ENCODE measurements around the gene HOXB13.

Gene HOXB13

DNA sequence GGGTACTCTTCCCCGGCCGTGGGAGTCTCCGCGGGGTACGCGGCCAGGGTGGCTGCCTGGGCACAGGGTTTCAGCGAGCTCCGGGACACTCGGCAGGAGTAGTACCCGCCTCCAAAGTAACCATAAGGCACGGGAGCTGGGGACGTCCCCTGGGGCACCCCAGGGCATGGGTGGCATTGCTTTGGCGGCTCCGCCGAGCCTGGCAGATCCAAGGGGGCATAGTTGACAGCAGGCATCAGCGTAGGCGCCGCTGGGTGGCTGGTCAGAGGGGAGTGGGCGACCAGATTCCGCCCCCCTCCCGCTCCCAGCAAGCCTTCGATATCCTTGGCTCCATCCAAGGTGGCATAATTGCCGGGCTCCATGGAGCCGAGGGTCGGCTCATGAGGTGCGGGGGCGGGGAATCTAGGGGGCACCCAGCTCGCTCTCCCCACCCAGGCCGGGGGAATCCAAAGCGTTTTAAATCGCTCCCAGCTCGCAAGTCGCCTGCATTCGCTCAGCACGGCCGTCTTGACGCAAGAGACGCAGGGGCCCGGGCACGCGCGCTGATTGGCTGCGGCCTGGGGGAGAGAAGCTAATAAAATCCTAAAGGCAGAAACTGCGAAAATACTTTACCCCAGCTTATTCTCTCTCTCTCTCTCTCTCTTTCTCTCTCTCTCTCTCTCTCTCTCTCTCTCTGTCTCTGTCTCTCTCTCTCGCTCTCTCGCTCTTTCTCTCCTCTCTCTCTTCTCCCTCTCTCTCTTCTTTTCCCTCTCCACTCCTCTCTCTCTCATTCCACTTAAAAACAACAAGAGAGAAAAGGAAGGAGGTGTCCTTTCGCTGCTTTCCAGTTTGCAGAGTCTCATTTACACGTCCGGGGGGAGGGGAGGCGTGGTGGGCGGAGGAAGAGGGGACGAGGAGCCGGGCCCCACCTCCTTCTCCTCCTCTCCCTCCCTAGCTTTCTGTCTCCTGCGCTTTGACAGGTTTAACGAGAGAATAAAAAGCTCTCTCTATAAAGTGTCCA, at the start of gene HOXB13:
HOXB13 (minus strand) TSS at position 519 of the 1,000 bp plus-strand sequence; CDS start at position 362, 157 bp downstream.
- peak; percentile 51 for DNase-seq

DNA sequence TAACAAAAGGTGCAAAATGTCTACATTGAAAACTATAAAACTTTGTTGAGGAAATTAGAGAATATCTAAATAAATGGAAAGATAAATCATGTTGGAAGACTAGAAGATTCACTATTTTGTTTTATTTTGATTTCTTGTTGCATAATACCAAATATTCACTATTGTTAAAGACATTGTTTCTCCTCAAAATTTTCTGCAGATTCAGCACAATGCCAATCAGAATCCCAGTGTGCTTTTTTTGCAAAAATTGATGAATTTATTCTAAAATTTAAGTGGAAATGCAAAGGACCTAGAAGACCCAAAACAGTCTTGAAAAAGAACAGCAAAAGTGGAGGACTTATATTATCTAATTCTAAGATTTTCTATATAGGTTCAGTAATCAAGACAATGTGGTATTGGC, 48.1 kb upstream of the HOXB13 start:
- no peak for DNase-seq

DNA sequence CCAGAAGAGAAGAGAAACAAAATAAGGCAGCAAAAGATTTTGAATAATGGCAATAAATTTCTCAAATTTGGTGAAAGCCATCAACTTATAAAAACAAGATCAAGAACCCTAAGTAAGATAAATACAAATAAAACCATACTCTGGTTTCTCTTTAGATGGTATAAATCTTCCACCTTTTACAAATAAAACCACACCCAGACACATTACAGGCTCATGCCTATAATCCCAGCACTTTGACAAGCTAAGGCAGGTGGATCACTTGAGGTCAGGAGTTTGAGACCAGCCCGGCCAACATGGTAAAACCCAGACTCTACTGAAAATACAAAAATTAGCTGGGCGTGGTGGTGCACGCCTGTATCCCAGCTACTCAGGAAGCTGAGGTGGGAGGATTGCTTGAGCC, 44.7 kb upstream of the HOXB13 start:
- DNase-seq: no peak

DNA sequence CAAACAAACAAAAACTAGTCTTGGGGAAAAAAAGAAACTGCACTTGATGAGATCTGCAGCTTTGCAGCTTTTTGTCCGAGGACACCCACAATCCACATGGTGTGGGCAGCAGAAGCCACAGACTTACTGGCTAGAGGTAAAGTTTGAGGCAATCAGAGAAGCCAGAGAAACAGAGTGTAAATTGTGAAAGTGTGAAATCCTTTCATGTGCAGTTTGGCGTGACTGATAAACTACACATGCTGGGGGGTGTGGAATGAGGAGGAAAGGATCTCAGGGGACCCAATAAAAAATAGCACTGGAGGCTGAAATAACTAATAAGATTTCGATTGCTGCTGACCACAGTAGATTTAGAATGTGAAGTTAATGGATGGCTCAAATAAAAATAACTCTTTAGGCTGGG, 42.4 kb upstream of the HOXB13 start:
- no peak for DNase-seq

DNA sequence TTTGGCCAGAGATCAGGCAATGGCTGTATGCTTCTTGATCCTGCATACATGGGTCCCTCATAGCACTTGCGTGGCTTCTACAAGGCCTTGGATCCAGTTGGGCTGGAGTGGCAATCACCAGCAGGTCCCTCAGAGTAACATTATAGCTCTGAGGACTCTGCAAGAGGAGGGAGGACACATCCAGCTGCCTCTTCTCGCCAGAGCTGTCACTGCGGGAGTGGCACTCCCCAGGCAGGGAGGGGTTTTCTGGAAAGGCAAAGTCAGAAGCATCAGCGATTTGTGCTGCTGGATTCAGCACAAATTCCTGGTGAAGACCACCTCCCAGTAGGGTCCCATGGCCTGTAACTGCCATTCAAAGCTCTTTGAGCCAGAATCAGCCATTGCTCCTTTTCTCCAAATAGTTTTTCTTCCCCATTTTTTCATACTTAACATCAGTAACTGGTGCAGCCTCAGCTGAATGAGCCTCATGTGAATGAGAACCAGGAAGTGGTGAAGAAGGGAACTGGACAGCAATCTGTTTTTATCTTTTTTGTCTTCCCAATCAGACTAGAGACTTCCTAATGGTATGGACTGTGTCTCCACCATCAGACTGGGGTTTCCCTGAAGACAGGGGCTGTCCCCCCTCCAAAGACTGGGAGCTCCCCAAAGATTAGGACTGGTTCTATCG, 40.6 kb upstream of the HOXB13 start:
- DNase-seq: no peak

DNA sequence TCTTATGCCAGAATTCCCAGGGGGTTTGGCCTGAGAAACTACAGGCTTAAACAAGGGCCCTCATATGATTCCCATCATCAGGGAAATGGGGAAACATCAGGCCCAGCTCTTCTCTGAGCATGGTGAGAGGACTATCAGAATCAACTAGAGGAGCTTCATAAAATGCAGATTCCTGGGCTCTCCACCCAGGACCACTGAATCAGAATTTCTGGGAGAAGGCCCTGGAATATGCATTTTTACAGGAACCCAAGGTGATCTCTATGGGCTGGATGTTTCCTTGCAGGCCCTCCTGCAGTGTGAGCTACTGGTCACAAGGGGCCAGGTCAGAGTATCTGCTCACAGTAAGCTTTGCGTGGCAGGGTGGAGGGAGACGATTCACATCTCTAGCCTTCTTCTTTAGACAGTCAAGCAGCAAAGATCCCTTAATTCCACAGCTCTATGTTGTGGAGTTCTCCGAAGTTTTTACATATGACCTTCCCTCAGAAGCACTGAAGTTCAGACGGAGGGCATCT, 38.8 kb upstream of the HOXB13 start:
- no peak for DNase-seq

DNA sequence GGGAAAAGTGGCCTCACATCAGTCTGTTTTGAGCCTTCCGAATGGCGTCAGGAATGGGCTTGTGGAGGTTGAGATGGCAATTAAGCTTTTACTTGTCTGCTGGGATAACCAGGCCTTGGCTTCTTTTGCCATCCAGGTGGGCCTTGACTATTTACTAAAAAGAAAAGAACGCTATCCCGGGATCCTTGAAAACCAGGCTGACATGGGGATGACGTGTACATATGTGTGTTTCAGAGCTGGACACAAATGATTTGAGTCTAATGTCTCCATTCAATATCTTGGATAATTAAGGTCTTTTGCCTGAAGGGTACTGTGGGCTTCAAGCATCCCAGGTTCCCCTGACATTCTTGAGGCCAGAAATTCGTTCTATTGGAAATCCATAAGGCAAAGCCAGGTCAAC, 32.6 kb upstream of the HOXB13 start:
- no peak for DNase-seq

DNA sequence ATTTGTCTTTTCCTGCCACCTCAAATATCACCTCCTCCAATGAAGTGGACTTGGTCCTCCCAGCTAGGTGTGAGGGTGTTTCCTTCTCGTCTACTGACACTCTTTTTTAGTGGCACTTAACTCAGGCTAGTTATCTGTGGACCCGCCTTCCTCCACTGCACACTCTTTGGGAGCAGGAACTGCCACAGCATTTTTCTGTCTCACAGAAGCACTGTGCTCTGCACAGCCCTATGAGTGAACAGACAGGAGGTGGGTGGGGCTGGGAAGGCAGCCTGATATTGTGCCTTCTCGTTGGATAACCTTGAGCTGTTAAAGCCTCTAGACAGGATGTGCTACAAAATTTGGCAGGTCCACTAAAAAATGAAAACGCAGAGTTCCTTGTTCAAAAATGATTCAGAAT, 31.9 kb upstream of the HOXB13 start:
- no peak for DNase-seq

DNA sequence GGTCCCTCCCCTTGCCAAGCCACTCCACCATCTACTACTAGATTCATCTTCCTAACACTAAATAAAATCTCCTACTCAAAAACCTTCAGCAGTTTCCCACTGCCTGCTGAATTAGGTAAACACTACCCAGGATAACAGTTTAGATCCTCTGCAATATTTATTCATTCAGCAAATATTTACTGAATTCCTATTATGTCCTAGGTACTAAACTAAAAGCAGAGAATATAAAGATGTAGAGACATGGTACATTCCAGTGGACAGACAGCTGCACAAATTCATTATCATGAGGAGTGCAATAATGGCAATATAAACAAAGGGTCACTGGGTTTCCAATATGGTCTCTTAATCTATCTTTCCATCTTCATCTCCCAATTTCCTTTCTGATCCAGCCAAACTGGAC, 30.7 kb upstream of the HOXB13 start:
- no peak for DNase-seq

DNA sequence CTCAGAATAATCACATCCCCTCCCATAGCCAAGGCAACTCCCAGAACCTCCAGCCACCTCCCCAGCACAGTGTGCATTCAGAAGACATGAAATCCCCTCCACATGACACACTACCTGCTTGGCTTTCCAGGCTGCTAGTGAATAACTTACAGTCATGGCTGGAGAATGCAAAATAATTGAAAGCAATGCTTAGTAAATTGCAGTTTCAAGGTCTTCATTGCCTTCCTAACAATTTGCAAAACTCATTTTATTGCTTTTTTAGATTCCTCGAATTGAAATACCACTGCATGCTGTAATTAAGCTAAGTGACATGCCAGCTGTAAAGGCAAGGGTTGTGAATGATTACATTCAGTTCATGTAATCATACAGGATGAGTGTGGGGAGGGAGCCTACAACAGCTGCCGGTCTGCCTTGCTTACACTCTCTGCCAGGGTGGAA, 29.0 kb upstream of the HOXB13 start:
- no peak for DNase-seq

DNA sequence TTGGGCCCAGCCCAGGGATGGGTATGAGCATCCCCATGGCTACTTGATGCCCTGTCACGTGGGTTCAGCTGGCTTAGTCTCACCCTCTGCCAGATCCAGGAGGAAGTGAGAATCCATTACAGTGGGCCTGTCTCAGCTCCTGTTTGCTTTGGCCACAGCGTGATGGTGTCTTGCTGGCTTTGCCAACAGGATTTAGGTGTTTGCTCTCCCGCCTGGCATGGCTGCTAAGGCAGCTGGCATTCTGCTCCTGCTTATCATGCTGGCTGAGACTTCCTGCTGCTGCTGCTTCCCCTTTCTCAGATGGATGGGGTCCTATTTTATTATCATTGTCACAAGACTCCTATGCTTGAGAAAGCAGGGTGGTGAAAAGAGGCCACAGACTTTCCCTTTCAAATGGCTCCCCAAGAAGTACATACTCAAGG, 28.3 kb upstream of the HOXB13 start:
- DNase-seq: no peak

DNA sequence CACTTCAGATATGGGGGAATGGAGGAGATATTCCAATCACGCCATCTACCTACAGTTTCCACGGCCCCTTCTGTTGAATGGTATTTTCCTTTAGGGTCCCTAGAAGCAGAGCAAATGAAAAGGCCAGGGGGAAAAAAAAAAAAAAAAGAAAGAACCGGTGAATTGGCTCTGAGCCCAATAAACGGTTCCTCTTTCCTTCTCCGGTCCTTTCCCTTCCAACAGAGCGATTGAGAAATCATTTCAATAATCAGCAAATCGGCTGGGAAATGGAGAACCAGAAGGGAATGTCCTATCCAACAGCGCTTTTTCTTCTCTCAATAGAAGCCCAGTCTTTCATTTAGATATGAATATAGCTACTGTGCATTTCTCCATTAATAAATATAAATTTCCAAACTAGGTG, 26.8 kb upstream of the HOXB13 start:
- DNase-seq: no peak

DNA sequence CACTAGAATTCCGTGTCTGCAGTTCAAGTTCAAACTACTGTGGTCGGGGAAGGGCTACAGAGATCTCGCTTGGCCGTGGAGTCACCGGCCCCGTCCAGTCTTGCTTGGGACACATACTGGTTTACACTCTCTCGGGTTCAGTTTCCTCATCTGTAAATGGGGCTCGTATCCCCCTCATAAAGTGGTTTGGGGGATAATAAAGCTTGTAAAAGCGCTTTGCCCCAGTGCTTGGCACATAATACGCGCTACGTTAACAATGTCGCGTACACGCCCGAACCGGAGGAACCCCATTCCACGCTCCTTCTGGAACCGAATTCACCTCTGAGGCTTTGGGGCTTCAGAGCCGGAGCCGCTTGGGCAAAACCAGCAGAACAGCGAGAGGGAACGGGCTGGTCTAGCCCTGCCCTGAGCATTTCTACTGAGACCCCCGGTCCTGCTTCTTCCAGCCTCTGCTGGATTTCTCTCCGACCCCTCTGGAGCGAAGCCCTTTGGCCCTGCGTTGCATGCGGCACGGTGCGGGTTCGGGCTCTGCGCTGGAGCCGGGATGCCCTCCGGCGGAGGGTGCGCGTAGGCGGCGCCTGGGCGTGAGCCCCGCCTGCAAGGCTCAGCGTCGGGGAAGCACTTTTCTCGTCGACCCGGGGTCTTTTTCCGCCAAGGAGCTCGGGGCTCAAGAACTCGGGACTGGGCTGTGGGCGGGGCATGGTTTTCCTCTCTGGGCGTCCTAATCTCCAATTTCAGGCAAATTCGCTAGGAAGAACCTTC, 26.1 kb upstream of the HOXB13 start:
- no peak for DNase-seq

DNA sequence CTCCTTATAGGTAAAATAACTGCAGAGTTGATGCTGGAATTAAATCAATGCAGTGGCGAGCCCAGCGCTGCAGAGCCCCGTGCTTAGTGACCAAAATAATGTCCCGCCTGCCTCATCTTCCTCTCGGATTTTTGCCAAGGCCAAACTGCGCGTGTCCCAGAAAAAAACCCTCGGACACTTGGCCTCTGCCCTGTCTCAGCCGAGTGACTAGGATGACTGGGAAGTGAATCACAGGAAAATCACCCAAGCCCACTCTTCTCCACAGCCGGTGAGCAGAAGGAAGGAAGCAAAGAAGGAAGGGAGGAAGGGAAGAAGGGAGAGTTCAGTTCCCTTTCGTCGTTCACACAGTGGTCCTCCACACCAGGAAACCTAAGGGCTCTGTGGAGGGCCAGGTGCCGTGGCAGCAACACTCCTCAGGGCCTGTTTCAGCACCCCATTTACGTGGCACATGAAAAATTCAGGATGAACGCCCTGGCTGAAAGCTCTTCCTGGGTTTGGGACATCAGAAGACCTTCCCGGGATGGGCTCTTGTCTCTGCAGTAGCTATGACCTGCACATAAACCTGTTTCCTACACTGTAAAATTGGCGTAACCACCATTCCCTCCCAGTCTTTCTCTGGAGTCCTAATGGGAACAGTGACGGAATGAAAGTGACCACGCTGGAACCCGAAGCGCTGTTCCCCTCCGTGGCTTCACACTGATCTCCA, 25.4 kb upstream of the HOXB13 start:
- no peak for DNase-seq

DNA sequence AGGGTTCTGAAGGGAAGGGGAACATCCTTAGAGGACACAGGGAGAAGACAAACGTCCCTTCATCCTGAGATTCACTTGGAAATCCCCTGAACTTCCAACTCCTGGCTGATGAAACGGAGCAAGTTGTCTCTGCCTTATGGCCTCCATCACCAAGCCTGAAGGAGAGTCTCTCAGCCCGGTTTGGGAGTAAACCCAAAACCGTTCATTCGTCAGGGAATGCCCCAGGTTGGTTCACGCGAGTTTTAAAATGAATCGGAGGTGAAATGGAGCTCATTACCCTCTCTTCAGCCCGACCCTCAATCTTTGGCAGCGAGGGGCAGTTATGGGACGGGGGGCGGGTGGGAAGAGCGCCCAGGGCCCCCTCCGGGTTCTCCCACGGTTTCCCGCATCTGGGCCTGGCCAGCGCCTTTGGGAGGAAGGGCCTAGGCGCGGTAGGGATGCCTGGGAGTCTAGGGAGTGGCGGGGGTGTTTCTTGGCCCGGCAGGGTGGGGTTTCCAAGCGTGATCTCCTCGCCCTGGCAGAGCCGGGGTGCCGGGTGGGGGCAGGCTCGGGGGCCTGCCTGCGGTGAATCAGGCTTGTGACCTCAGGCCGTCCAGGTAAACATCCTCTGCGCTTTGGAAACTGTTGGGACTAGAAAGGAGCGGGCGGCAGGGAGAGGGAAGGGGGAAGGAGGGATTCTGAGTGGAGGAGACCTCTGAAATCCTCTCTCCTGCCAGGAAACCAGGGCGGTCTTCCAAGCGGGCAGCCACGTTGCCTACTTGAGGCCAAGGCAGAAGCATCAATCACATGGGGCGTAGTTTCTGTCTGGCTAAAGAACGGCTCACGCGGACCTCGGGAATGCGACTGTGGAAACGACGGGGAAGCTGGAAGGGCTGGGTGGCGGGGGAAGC, 24.1 kb upstream of the HOXB13 start:
- no peak for DNase-seq

DNA sequence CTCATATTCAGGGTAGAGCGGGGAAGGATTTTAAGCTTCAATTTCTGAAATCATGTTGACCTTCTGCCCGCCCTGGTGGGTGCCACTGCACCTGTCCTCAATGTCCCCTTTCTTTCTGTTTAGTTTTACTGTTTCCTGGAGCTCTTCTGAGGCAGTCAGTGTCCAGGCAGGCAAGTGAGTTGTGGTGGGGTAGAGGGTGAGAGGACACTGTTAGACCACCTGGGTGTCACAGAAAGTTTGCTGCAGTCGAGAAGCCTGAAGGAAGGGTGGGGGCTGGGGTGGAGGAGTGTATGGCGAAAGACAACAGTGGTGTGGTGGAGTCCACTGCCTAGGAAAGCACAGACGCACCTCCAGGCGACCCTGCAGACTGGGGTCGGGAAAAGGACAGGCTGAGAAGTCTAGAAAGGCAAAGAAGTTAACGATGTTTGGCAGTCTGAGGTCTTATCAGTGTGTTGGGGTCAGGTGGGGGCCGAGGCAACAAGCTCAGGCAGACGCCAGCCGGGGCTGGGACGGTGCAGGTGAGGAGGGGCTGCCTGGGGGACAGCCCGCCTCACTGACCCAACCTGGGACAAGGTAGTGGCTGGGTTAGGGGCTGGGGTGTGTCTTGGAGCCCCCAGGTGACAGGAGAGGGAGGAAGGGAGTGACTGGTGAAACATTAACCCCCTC, 23.3 kb upstream of the HOXB13 start:
- DNase-seq: no peak

DNA sequence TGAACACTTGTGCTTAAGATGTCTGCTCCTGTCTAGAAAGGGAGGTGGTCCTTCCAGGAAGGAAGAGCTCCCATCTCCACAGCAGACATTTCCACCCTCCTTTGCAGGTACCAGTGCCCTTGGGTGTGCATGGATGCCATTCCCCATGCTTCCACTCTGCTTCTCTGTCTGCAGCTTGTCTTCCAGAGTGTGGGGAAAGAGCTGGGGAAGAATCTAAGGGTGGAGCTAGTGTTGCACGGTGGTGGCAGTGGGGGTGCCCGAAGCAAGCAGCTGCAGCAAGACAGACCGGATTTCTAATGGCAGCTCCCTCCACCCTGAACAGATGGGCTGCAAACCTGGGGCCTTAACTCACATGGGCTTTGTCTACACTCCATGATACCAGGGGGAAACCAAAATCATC, 22.6 kb upstream of the HOXB13 start:
- DNase-seq: no peak

DNA sequence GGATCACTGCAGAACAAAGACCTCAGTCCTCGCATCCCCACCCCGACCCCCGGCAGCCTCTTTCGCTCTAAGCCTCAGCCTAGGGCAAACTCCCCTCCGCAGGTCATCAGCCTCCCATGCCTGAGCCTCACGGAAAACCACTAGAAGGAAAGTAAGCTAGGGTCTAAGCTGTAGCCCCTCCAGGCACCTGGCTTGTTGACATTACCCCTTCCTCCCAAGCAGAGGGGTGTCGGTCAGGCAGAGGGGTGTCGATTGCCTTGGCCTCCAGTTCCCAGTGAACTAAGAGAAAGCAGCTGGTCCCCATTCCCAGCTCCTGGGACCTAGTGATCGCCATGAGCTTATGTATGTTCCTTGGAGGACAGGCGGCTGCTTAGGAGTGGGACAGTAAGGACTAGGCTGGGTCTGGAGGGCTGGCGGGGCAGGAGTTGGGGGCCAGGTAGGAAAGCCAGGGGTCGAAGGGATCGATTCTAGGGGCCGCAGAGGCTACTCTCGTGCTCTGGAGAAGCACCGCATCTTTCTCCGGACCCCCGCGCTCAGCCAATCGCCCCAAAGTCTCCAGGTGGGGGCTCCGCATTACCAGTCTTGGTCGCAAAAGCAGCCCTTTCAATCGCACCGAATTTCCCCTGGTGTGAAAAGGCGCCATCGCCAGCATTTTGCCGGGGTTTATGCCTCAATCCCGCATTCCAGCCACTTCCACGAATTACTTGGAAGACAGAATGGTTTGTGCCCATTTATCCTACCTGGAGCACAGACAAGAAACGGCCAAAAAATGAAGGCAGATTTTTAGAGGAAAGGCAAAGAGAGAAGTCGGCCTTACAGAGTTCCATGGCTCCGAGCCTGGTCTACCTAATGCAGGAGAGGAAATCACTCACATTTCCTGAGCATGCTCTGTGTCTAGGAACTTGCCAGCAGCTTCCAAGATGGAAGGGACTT, 21.3 kb upstream of the HOXB13 start:
- DNase-seq: no peak

DNA sequence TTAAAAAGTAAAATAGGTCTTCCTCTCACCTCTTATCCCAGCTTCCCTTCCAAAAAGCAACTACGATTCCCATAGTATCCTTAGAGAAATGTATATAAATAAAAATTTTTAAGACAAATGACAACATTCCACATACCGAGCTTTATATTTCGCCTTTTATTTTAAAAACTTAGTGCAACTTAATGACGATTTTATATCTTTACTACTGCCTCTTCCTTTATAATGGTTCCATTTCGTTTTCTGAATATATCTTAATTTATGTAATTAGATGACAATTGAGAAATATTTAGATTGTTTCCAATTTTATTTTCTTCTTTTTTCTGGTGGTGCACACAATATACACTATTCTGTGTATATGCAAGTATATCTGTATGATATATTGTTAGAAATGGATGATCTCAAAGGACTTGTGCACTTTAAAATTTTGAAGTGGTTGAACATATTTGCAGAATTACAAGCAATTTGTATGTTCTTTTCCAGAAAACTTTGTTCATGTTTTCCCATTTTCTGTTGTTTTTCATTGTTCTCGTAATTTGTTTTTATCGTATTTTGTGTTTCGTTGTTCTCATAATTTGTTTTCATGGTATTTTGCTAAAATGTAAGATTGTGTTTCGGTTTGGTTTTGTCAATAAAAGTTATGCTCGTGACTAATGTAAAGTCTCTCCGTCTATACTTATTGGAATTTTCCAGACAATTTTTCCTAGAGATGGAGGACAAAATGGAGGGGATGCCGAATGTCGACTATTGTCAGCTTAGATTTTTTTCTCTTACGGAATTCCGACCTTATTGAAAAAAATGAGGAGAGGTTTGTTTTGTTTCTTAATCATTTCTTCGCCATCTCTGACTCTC, 20.4 kb upstream of the HOXB13 start:
- no peak for DNase-seq
